Stimulated activated effector memory CD8-positive, alpha-beta T cell treated with anti-CD3 and anti-CD28 coated beads, Interleukin-12 subunit alpha, Interleukin-12 subunit beta, amount 100 ng/mL, for 72 hours (primary cell): ENCODE data around the gene CTXN2.
A peak's percentile ranks its signal among the peaks of the same experiment; 100 is the strongest.

Experiments
- ATAC-seq: fragments of 150-1000 bp; cut with Tn5 transposase; 2 replicates; pipeline ENCODE4 v1.10.0; 2021
- DNase-seq, 2 donors: peaks; one replicate each; pipeline ENCODE4 v3.0.0; 2021 to 2022; ENCODE audit warnings: low spot score in 2 of 2
- H3K27ac Mint-ChIP-seq: one replicate; pipeline ENCODE4 v1.8.0; 2022; ENCODE audit warnings: mild to moderate bottlenecking, mixed read lengths
- H3K36me3 Mint-ChIP-seq: one replicate; pipeline ENCODE4 v1.8.0; 2022; ENCODE audit warnings: mild to moderate bottlenecking, mixed read lengths
- H3K4me1 Mint-ChIP-seq: one replicate; pipeline ENCODE4 v1.8.0; 2022; ENCODE audit warnings: mixed read lengths
- H3K4me3 Mint-ChIP-seq: one replicate; pipeline ENCODE4 v1.8.0; 2022; ENCODE audit warnings: mild to moderate bottlenecking, mixed read lengths
- H3K9me3 Mint-ChIP-seq: one replicate; pipeline ENCODE4 v1.8.0; 2022; ENCODE audit warnings: mixed read lengths

CTXN2 gene

GRCh38 chr15:48191574-48192225 is at the start of gene CTXN2:
TSS of gene CTXN2 (plus strand) at chr15:48191665. CDS start at chr15:48201301, 9,636 bp downstream.
- Mint-ChIP-seq H3K27ac (no peak within 1 kb of the TSS), H3K9me3 (peaks cover 7% of the 10 kb centered on the region), H3K4me3 (no peak within 1 kb of the TSS), H3K4me1 (no peaks in the 10 kb centered on the region), H3K36me3 (no peaks in the 10 kb centered on the region)
- no peak for DNase-seq
- ATAC-seq: no peak

- no peak overlapping the region for H3K4me3 Mint-ChIP-seq
- H3K27ac Mint-ChIP-seq: no peak overlapping the region
- DNase-seq (no peak), ATAC-seq (no peak)
- peaks cover 8% of the 10 kb centered on the region for H3K36me3 Mint-ChIP-seq
- no peaks in the 10 kb centered on the region for H3K4me1 Mint-ChIP-seq
- no peaks in the 10 kb centered on the region for H3K9me3 Mint-ChIP-seq
Observed at GRCh38 chr15:48143856-48144255, 47.6 kb upstream of the CTXN2 start.

GRCh38 chr15:48144889-48145288 is 46.6 kb upstream of the CTXN2 start:
- ATAC-seq (no peak), DNase-seq (no peak)
- H3K9me3 Mint-ChIP-seq: no peaks in the 10 kb centered on the region
- H3K36me3 Mint-ChIP-seq: peaks cover 8% of the 10 kb centered on the region
- no peaks in the 10 kb centered on the region for H3K4me1 Mint-ChIP-seq
- H3K4me3 Mint-ChIP-seq: no peak overlapping the region
- no peak overlapping the region for H3K27ac Mint-ChIP-seq

- ATAC-seq (no peak), DNase-seq (no peak)
- no peaks in the 10 kb centered on the region for H3K9me3 Mint-ChIP-seq
- peaks cover 8% of the 10 kb centered on the region for H3K36me3 Mint-ChIP-seq
- H3K4me3 Mint-ChIP-seq: no peak overlapping the region
- H3K27ac Mint-ChIP-seq: no peak overlapping the region
- no peaks in the 10 kb centered on the region for H3K4me1 Mint-ChIP-seq
Observed at GRCh38 chr15:48145923-48146322, 45.5 kb upstream of the CTXN2 start.

- H3K27ac Mint-ChIP-seq: no peak overlapping the region
- peaks cover 11% of the 10 kb centered on the region for H3K36me3 Mint-ChIP-seq
Observed at GRCh38 chr15:48147358-48147757, 44.1 kb upstream of the CTXN2 start.

GRCh38 chr15:48149858-48150257 is 41.6 kb upstream of the CTXN2 start:
- no peak for ATAC-seq
- H3K4me3 Mint-ChIP-seq: no peak overlapping the region
- H3K36me3 Mint-ChIP-seq: peaks cover 11% of the 10 kb centered on the region
- no peaks in the 10 kb centered on the region for H3K4me1 Mint-ChIP-seq
- no peak overlapping the region for H3K27ac Mint-ChIP-seq
- no peak for DNase-seq
- H3K9me3 Mint-ChIP-seq: no peaks in the 10 kb centered on the region

More at GRCh38 chr15:48147358-48147757, 44.1 kb upstream of the CTXN2 start:
- Mint-ChIP-seq H3K4me3 (no peak overlapping the region), H3K4me1 (no peaks in the 10 kb centered on the region), H3K9me3 (no peaks in the 10 kb centered on the region)
- ATAC-seq (no peak), DNase-seq (no peak)

GRCh38 chr15:48153526-48153925 is 37.9 kb upstream of the CTXN2 start:
- Mint-ChIP-seq H3K36me3 (peaks cover 11% of the 10 kb centered on the region), H3K4me1 (no peaks in the 10 kb centered on the region), H3K4me3 (no peak overlapping the region), H3K27ac (no peak overlapping the region), H3K9me3 (no peaks in the 10 kb centered on the region)
- no peak for DNase-seq
- ATAC-seq: no peak

GRCh38 chr15:48168616-48169015 is 22.8 kb upstream of the CTXN2 start:
- peaks cover 13% of the 10 kb centered on the region for H3K36me3 Mint-ChIP-seq
- H3K4me3 Mint-ChIP-seq: no peak overlapping the region
- H3K9me3 Mint-ChIP-seq: peaks cover 4% of the 10 kb centered on the region
- DNase-seq: no peak
- ATAC-seq: no peak
- no peaks in the 10 kb centered on the region for H3K4me1 Mint-ChIP-seq
- H3K27ac Mint-ChIP-seq: no peak overlapping the region

GRCh38 chr15:48170981-48171380 is 20.5 kb upstream of the CTXN2 start:
- DNase-seq (no peak), ATAC-seq (no peak)
- Mint-ChIP-seq H3K36me3 (peaks cover 13% of the 10 kb centered on the region), H3K4me1 (no peaks in the 10 kb centered on the region), H3K4me3 (no peak overlapping the region), H3K9me3 (peaks cover 4% of the 10 kb centered on the region), H3K27ac (no peak overlapping the region)

- ATAC-seq: no peak
- no peak for DNase-seq
- Mint-ChIP-seq H3K4me1 (peaks cover 7% of the 10 kb centered on the region), H3K9me3 (peaks cover 4% of the 10 kb centered on the region), H3K36me3 (no peaks in the 10 kb centered on the region), H3K4me3 (no peak overlapping the region), H3K27ac (no peak overlapping the region)
Observed at GRCh38 chr15:48175126-48175525, 16.3 kb upstream of the CTXN2 start.

GRCh38 chr15:48176112-48176511 is 15.4 kb upstream of the CTXN2 start:
- DNase-seq (no peak), ATAC-seq (no peak)
- no peak overlapping the region for H3K4me3 Mint-ChIP-seq
- H3K9me3 Mint-ChIP-seq: peaks cover 4% of the 10 kb centered on the region
- H3K4me1 Mint-ChIP-seq: peaks cover 7% of the 10 kb centered on the region
- no peak overlapping the region for H3K27ac Mint-ChIP-seq
- H3K36me3 Mint-ChIP-seq: no peaks in the 10 kb centered on the region

- no peak for DNase-seq
- Mint-ChIP-seq H3K27ac (peak overlapping the region; percentile 90), H3K4me3 (peak overlapping the region; percentile 67), H3K4me1 (peaks cover 7% of the 10 kb centered on the region), H3K9me3 (peaks cover 4% of the 10 kb centered on the region), H3K36me3 (no peaks in the 10 kb centered on the region)
- ATAC-seq: no peak
Observed at GRCh38 chr15:48176957-48177356, 14.5 kb upstream of the CTXN2 start.

GRCh38 chr15:48177383-48177765 is 14.1 kb upstream of the CTXN2 start:
- DNase-seq (no peak), ATAC-seq (peak; percentile 77)
- Mint-ChIP-seq H3K4me3 (peak overlapping the region; percentile 67), H3K4me1 (peaks cover 7% of the 10 kb centered on the region), H3K9me3 (peaks cover 2% of the 10 kb centered on the region), H3K36me3 (no peaks in the 10 kb centered on the region), H3K27ac (peak overlapping the region; percentile 90)

GRCh38 chr15:48177766-48178647 is 13.5 kb upstream of the CTXN2 start, which contains the start of gene MYEF2:
TSS of gene MYEF2 (minus strand) at chr15:48178295. CDS start at chr15:48178237, 58 bp downstream.
- Mint-ChIP-seq H3K9me3 (no peaks in the 10 kb centered on the region), H3K36me3 (no peaks in the 10 kb centered on the region), H3K4me1 (peaks cover 7% of the 10 kb centered on the region), H3K27ac (peak within 1 kb of the TSS; percentile 90), H3K4me3 (peak within 1 kb of the TSS; percentile 67)
- ATAC-seq: peak; percentile 89
- DNase-seq: peak; percentile 42 to 72

- Mint-ChIP-seq H3K27ac (no peak overlapping the region), H3K4me1 (peaks cover 7% of the 10 kb centered on the region), H3K4me3 (peak overlapping the region; percentile 67), H3K9me3 (no peaks in the 10 kb centered on the region), H3K36me3 (no peaks in the 10 kb centered on the region)
- DNase-seq (no peak), ATAC-seq (no peak)
Observed at GRCh38 chr15:48178648-48178931, 12.9 kb upstream of the CTXN2 start.

GRCh38 chr15:48182749-48183148 is 8.7 kb upstream of the CTXN2 start:
- H3K36me3 Mint-ChIP-seq: no peaks in the 10 kb centered on the region
- H3K27ac Mint-ChIP-seq: no peak overlapping the region
- no peak for ATAC-seq
- H3K4me1 Mint-ChIP-seq: no peaks in the 10 kb centered on the region
- no peaks in the 10 kb centered on the region for H3K9me3 Mint-ChIP-seq
- no peak overlapping the region for H3K4me3 Mint-ChIP-seq
- no peak for DNase-seq
